Loucy (cell line): ENCODE measurements around the gene DAD1.
A peak's percentile ranks its signal among the peaks of the same experiment; 100 is the strongest.

ENCODE experiments used
- H2AFZ ChIP-seq: fragments of 200-600 bp; sonication (generic); 2 replicates; pipeline ENCODE4 v1.6.0; 2016; ENCODE audit warnings: antibody characterized with exemption, mild to moderate bottlenecking, low read length, moderate library complexity
- H3F3A ChIP-seq: fragments of 200-600 bp; 2 replicates; pipeline ENCODE4 v1.6.0; 2016; ENCODE audit warnings: antibody characterized with exemption, low read depth, mild to moderate bottlenecking
- H3K27me3 ChIP-seq: fragments of 200-600 bp; sonication (generic); 2 replicates; pipeline ENCODE4 v1.6.1; 2014; ENCODE audit warnings: low read length, mild to moderate bottlenecking; ENCODE audit not compliant: insufficient read depth, poor library complexity, severe bottlenecking
- H3K36me3 ChIP-seq: fragments of 200-600 bp; sonication (generic); 2 replicates; pipeline ENCODE4 v1.6.1; 2016; ENCODE audit warnings: low read length; ENCODE audit not compliant: insufficient read depth
- H3K4me1 ChIP-seq: fragments of 200-600 bp; sonication (generic); 2 replicates; pipeline ENCODE4 v1.5.1; 2014; ENCODE audit warnings: low read length, mild to moderate bottlenecking; ENCODE audit not compliant: insufficient read depth, poor library complexity, severe bottlenecking
- H3K4me2 ChIP-seq: fragments of 200-600 bp; sonication (generic); 2 replicates; pipeline ENCODE4 v1.6.0; 2014; ENCODE audit warnings: antibody characterized with exemption, low read length, low read depth, mild to moderate bottlenecking; ENCODE audit not compliant: poor library complexity, severe bottlenecking
- H3K4me3 ChIP-seq: fragments of 200-600 bp; sonication (generic); 2 replicates; pipeline ENCODE4 v1.5.1; 2014; ENCODE audit warnings: low read length, mild to moderate bottlenecking, mixed read lengths; ENCODE audit not compliant: poor library complexity, severe bottlenecking
- H3K79me2 ChIP-seq: fragments of 200-600 bp; sonication (generic); 2 replicates; pipeline ENCODE4 v1.6.1; 2014; ENCODE audit warnings: low read length; ENCODE audit not compliant: insufficient read depth
- H3K9ac ChIP-seq: fragments of 200-600 bp; sonication (generic); 2 replicates; pipeline ENCODE4 v1.6.0; 2014; ENCODE audit warnings: mild to moderate bottlenecking, low read depth, low read length, moderate library complexity; ENCODE audit not compliant: poor library complexity, severe bottlenecking
- H3K9me2 ChIP-seq: fragments of 200-600 bp; sonication (generic); replicated peaks from 2 replicates; pipeline ENCODE4 v1.6.1; 2016; ENCODE audit warnings: low read depth, low read length, mixed read lengths
- H3K9me3 ChIP-seq: fragments of 200-600 bp; sonication (generic); 2 replicates; pipeline ENCODE4 v1.6.1; 2014; ENCODE audit warnings: mild to moderate bottlenecking, antibody characterized with exemption, low read length, low read depth; ENCODE audit not compliant: insufficient read depth
- H4K20me1 ChIP-seq: fragments of 200-600 bp; sonication (generic); 2 replicates; pipeline ENCODE4 v1.6.0; 2014; ENCODE audit warnings: antibody characterized with exemption, low read length, mild to moderate bottlenecking; ENCODE audit not compliant: insufficient read depth, poor library complexity, severe bottlenecking
- CTCF ChIP-seq: fragments of 200-600 bp; sonication (generic); conservative IDR thresholded peaks from 2 replicates; pipeline ENCODE4 v1.5.1; 2014; ENCODE audit warnings: mild to moderate bottlenecking, antibody characterized with exemption, low read length
- EZH2phosphoT487 ChIP-seq: fragments of 200-600 bp; IDR thresholded peaks from 2 replicates; pipeline ENCODE4 v1.6.1; 2018; ENCODE audit warnings: antibody characterized with exemption, mild to moderate bottlenecking, moderate library complexity, borderline replicate concordance

DAD1 gene

GRCh38 chr14:22524784-22525161, 64.3 kb downstream of the DAD1 start:
- Histone ChIP-seq H3K9me3 (no peaks in the 10 kb centered on the region), H3K79me2 (peaks cover 98% of the 10 kb centered on the region), H3K4me1 (peaks cover 56% of the 10 kb centered on the region), H2AFZ (no peak overlapping the region), H3K4me2 (no peak overlapping the region), H4K20me1 (peaks cover 39% of the 10 kb centered on the region), H3K9me2 (no peaks in the 10 kb centered on the region), H3K4me3 (no peak overlapping the region), H3K27me3 (no peaks in the 10 kb centered on the region), H3F3A (0 out of 2 replicates have a peak, but pooled peaks cover 6% of the 10 kb centered on the region), H3K9ac (no peak overlapping the region), H3K36me3 (peaks cover 63% of the 10 kb centered on the region; the same call in 1 of the 2 replicates)
- TF ChIP-seq CTCF (no peak), EZH2phosphoT487 (no peak)

GRCh38 chr14:22524115-22524783, 64.8 kb downstream of the DAD1 start:
- Histone ChIP-seq H4K20me1 (peaks cover 34% of the 10 kb centered on the region), H3K4me2 (no peak overlapping the region), H3K36me3 (peaks cover 60% of the 10 kb centered on the region; the same call in 1 of the 2 replicates), H3K9me3 (no peaks in the 10 kb centered on the region), H2AFZ (no peak overlapping the region), H3K9me2 (no peaks in the 10 kb centered on the region), H3F3A (0 out of 2 replicates have a peak, but pooled peaks cover 6% of the 10 kb centered on the region), H3K27me3 (no peaks in the 10 kb centered on the region), H3K4me3 (no peak overlapping the region), H3K4me1 (peaks cover 56% of the 10 kb centered on the region), H3K9ac (no peak overlapping the region), H3K79me2 (peaks cover 98% of the 10 kb centered on the region)
- no peak for TF ChIP-seq CTCF
- TF ChIP-seq EZH2phosphoT487 = no peak

- no peak for TF ChIP-seq EZH2phosphoT487
- no peak for TF ChIP-seq CTCF
- Histone ChIP-seq H3K79me2 (peaks cover 96% of the 10 kb centered on the region), H3K27me3 (no peaks in the 10 kb centered on the region), H3K9me3 (no peaks in the 10 kb centered on the region), H3K9ac (peak overlapping the region; percentile 45), H3F3A (0 out of 2 replicates have a peak, but pooled peaks cover 6% of the 10 kb centered on the region), H3K36me3 (peaks cover 57% of the 10 kb centered on the region; the same call in 1 of the 2 replicates), H3K9me2 (no peaks in the 10 kb centered on the region), H3K4me2 (peak overlapping the region; percentile 31), H3K4me1 (peaks cover 56% of the 10 kb centered on the region), H2AFZ (no peak overlapping the region), H3K4me3 (no peak overlapping the region), H4K20me1 (peaks cover 31% of the 10 kb centered on the region)
Observed at GRCh38 chr14:22523283-22523682, 65.7 kb downstream of the DAD1 start.
